Left kidney (tissue), 2 donors: ENCODE data around the gene PHF21B. TPM values are rescaled to one million over a fixed set of nuclear protein-coding genes. Genes with fewer than 3 reads are reported as not detected.

Source experiments
- DNase-seq: peaks from one replicate; pipeline ENCODE4 v3.0.0-alpha.2; 2013
- polyA plus RNA-seq: library from polyadenylated mRNA; unstranded; fragments of 120-200 nt; gene quantifications from one replicate; pipeline ENCODE4 v1.2.1, GENCODE V29; 2013; ENCODE audit not compliant: insufficient read length

Gene PHF21B
- polyA plus RNA-seq, 1 donor = 6.6 TPM

GRCh38 chr22:45014654-45015053 lies 4.8 kb upstream of the PHF21B start:
- DNase-seq = no peak

DNA sequence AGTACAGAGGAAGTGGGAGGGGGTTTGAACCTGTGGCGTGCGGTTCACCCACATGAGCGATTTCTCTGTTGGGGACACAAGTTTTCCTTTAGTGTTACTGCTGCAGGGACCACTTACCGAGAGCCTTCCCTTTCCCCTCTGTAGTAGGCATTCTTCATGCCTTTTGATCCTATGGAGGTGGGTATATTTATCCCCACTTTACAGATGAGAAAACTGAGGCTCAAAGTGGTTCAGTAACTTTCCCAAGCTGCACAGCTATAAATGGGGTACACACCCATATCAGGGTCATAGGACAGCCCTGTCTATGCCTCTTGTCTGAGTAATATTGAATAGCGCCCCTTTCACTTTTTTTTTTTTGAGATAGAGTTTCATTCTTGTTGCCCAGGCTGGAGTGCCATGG lies 3.3 kb upstream of the PHF21B start:
- DNase-seq = no peak

- no peak for DNase-seq
Measured at GRCh38 chr22:45010532-45010900, 711 bp upstream of the PHF21B start.

GRCh38 chr22:45008751-45009605 lies 827 bp downstream of the PHF21B start:
- DNase-seq = no peak

GRCh38 chr22:45008186-45008681 lies 1.6 kb downstream of the PHF21B start:
- DNase-seq = no peak

GRCh38 chr22:45007391-45008185 lies 2.2 kb downstream of the PHF21B start:
- peak; percentile 74 for DNase-seq

GRCh38 chr22:45006964-45007390 lies 2.8 kb downstream of the PHF21B start:
- peak; percentile 77 for DNase-seq

GRCh38 chr22:45006111-45006963 lies 3.5 kb downstream of the PHF21B start:
- no peak for DNase-seq

DNA sequence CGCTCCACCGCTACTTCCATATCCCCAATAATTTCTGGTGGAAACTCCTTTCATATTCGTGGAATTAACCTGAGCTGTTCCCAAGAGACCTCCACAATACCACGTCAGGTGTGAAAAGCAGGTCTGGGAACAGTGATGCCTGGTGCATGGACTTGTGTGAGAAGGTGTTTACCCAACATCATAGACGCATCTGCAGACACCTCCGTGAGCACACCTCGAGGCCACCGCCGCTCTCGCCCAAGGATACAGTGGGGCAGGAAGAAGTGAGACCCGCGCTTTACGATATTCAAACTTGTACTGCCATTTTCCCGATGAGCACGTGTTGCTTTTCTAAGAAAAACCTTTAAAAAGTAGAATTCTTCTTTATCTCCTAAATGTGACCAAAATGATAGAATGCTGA lies 8.2 kb downstream of the PHF21B start:
- no peak for DNase-seq

- no peak for DNase-seq
Measured at GRCh38 chr22:45000330-45000729, 9.5 kb downstream of the PHF21B start.

GRCh38 chr22:44999687-45000086 lies 10.1 kb downstream of the PHF21B start:
- DNase-seq = no peak

DNA sequence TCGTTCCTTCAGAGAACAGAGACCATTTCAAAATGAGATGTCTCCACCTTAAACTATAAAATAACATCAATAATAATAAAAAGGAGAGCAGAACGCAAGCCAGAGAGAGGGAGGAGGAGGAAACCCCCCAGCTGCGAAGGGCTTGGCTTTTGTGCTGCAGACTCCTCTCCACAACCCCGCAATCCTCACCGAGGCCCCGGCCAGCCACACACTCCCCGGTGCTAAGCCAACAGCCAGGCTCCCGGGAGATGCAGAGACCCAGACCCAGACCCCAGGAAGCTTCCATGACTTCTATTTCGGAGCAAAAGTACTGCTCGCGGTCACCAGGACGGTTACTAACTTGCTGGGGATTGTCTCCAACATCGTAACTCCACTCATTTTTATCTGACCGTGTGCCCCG lies 10.6 kb downstream of the PHF21B start:
- DNase-seq = no peak

GRCh38 chr22:44998296-44998695 lies 11.5 kb downstream of the PHF21B start:
- no peak for DNase-seq

DNA sequence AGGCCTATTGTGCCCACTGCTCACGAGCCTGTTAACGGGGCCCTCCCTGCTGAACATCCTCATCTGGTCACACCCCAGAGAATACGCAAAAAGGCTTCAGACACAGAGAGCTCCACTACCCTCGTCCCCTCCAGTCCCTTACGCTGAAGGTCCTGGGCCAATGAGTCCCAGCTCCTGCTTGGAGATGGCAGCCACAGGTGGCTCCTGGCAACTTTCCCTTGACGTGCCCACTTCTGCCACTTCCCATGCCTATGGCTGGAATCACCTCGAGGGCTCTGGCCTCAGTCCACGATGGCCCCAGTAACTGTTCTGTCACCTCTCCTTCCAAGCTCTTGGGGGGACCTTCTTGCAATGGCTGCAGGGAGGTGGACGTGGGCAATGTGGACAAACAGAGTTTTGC lies 12.7 kb downstream of the PHF21B start:
- DNase-seq = no peak

- DNase-seq = no peak
Measured at GRCh38 chr22:44996648-44997047, 13.2 kb downstream of the PHF21B start.

DNA sequence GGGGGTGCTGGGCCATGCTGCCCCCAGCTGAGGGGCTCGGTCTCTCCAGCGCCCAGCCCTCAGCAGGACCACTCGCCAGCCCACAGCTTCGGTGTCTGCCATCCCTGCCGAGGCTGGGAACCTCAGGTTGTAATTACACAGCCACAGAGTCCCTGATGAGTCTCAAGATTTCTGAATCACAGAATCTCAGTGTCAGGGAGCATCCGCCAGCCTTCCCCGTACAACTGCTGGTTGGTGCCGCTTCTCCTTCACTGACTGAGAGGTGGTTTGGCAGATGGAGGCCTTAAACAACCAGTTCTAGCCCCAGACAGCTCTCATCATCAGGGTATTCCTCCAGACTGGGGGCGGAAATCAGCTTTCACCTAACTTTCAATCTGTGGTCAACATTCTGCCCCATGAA lies 13.7 kb downstream of the PHF21B start:
- no peak for DNase-seq

GRCh38 chr22:44995715-44996114 lies 14.1 kb downstream of the PHF21B start:
- no peak for DNase-seq

DNA sequence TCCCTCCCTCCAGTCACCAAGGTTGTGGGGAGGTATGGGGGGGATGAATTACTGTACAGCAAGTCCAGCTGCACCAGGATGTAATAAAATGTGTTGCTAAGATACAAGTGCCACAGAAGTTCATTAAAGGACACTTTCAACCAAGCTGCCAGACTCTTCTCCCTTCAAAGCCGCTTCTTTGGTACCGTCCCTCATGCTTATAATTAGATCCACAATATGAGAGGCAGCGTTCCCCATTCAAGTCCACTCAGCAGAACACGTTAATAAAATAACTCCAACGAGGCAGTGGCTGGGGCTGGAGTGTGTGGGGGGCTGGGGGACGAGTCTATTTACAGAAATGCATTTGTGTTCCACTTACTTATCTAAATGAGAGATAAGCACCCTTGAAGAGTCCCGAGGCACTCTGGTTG lies 14.7 kb downstream of the PHF21B start:
- DNase-seq = peak; percentile 56

- no peak for DNase-seq
Measured at GRCh38 chr22:44994399-44995104, 15.3 kb downstream of the PHF21B start.

- no peak for DNase-seq
Measured at GRCh38 chr22:44992166-44992565, 17.6 kb downstream of the PHF21B start.

GRCh38 chr22:44991218-44991617 lies 18.6 kb downstream of the PHF21B start:
- no peak for DNase-seq

- DNase-seq = no peak
Measured at GRCh38 chr22:44990810-44991209, 19.0 kb downstream of the PHF21B start.
